Neural progenitor cell (in vitro differentiated cells): ENCODE measurements around the gene PTPRJ. TPM values are rescaled to one million over a fixed set of nuclear protein-coding genes. Genes with fewer than 3 reads are reported as not detected.
A peak's percentile ranks its signal among the peaks of the same experiment; 100 is the strongest.

ENCODE experiments used
- DNase-seq: peaks from one replicate; pipeline ENCODE4 v3.0.0-alpha.2; 2016; ENCODE audit warnings: low spot score
- H2AFZ ChIP-seq: fragments of 200-600 bp; sonication (generic); replicated peaks from 2 replicates; pipeline ENCODE4 v1.6.1; 2016; ENCODE audit warnings: antibody characterized with exemption
- H3F3A ChIP-seq: fragments of 200-600 bp; sonication (generic); 2 replicates; pipeline ENCODE4 v1.6.1; 2016; ENCODE audit warnings: antibody characterized with exemption, low read depth
- H3K27ac ChIP-seq: fragments of 200-600 bp; sonication (generic); 2 replicates; pipeline ENCODE4 v1.5.1; 2016; ENCODE audit warnings: mild to moderate bottlenecking
- H3K27me3 ChIP-seq: fragments of 200-600 bp; sonication (generic); 2 replicates; pipeline ENCODE4 v1.6.1; 2016; ENCODE audit warnings: mild to moderate bottlenecking, moderate library complexity
- H3K36me3 ChIP-seq: fragments of 200-600 bp; sonication (generic); 2 replicates; pipeline ENCODE4 v1.5.1; 2016
- H3K4me1 ChIP-seq: fragments of 200-600 bp; sonication (generic); 2 replicates; pipeline ENCODE4 v1.6.1; 2016; ENCODE audit warnings: mixed run types
- H3K4me2 ChIP-seq: fragments of 200-600 bp; sonication (generic); 2 replicates; pipeline ENCODE4 v1.6.1; 2016
- H3K4me3 ChIP-seq: fragments of 200-600 bp; sonication (generic); 2 replicates; pipeline ENCODE4 v1.5.1; 2016
- H3K79me2 ChIP-seq: fragments of 200-600 bp; sonication (generic); 2 replicates; pipeline ENCODE4 v1.6.1; 2016; ENCODE audit warnings: low read depth
- H3K9ac ChIP-seq: fragments of 200-600 bp; sonication (generic); 2 replicates; pipeline ENCODE4 v1.6.1; 2016
- H3K9me3 ChIP-seq: fragments of 200-600 bp; sonication (generic); 2 replicates; pipeline ENCODE4 v1.5.1; 2016; ENCODE audit warnings: low read depth
- H4K20me1 ChIP-seq: fragments of 200-600 bp; sonication (generic); 2 replicates; pipeline ENCODE4 v1.6.1; 2016; ENCODE audit warnings: low read depth
- H3K27ac Mint-ChIP-seq: 3 replicates; pipeline ENCODE4 v1.8.0; 2021; ENCODE audit warnings: mixed read lengths
- H3K27me3 Mint-ChIP-seq: 2 replicates; pipeline ENCODE4 v1.8.0; 2022; ENCODE audit warnings: low read depth, mild to moderate bottlenecking, inconsistent platforms, moderate library complexity, mixed read lengths; ENCODE audit not compliant: insufficient read depth
- H3K36me3 Mint-ChIP-seq: 3 replicates; pipeline ENCODE4 v1.8.0; 2021; ENCODE audit warnings: mixed read lengths
- H3K4me1 Mint-ChIP-seq: 3 replicates; pipeline ENCODE4 v1.8.0; 2021; ENCODE audit warnings: mixed read lengths
- H3K4me3 Mint-ChIP-seq: 3 replicates; pipeline ENCODE4 v1.8.0; 2021; ENCODE audit warnings: mild to moderate bottlenecking, moderate library complexity, mixed read lengths
- H3K9me3 Mint-ChIP-seq: 3 replicates; pipeline ENCODE4 v1.8.0; 2020; ENCODE audit warnings: mixed read lengths
- CTCF ChIP-seq: fragments of 200-600 bp; sonication (generic); IDR thresholded peaks from 2 replicates; pipeline ENCODE4 v1.5.1; 2017; ENCODE audit warnings: antibody characterized with exemption, mild to moderate bottlenecking
- EZH2 ChIP-seq: fragments of 200-600 bp; sonication (generic); IDR thresholded peaks from 2 replicates; pipeline ENCODE4 v1.6.1; 2017; ENCODE audit warnings: antibody characterized with exemption, mild to moderate bottlenecking, moderate library complexity
- EZH2phosphoT487 ChIP-seq: fragments of 200-600 bp; sonication (generic); IDR thresholded peaks from 2 replicates; pipeline ENCODE4 v1.6.1; 2017; ENCODE audit warnings: antibody characterized with exemption
- total RNA-seq: library from RNA; depleted of rRNA; stranded (reverse); fragments of >200 nt; gene quantifications from 2 replicates; pipeline ENCODE4 v1.2.3, GENCODE V29; 2015; ENCODE audit warnings: low replicate concordance

Gene PTPRJ
- total RNA-seq, 1 donor from 2014 or later, result 28.0 TPM

- Mint-ChIP-seq H3K4me1 (peaks cover 37% of the 10 kb centered on the region), H3K27me3 (peaks cover 6% of the 10 kb centered on the region), H3K36me3 (no peaks in the 10 kb centered on the region), H3K27ac (peak overlapping the region; percentile 63), H3K4me3 (no peak overlapping the region), H3K9me3 (no peaks in the 10 kb centered on the region)
- no peaks in the 10 kb centered on the region for H3K27me3 ChIP-seq
- no peak for TF ChIP-seq EZH2phosphoT487
- no peak for TF ChIP-seq EZH2
- H4K20me1 ChIP-seq, result no peaks in the 10 kb centered on the region
- no peaks in the 10 kb centered on the region for H3K36me3 ChIP-seq
- no peaks in the 10 kb centered on the region for H3K9me3 ChIP-seq
- H3K4me3 ChIP-seq, result no peak overlapping the region
- H3K79me2 ChIP-seq, result no peaks in the 10 kb centered on the region
- H3F3A ChIP-seq, result peaks cover 37% of the 10 kb centered on the region
- H3K4me2 ChIP-seq, result no peak overlapping the region
- DNase-seq, result no peak
- H2AFZ ChIP-seq, result no peak overlapping the region
- H3K27ac ChIP-seq, result no peak overlapping the region
- no peak overlapping the region for H3K9ac ChIP-seq
- peaks cover 13% of the 10 kb centered on the region for H3K4me1 ChIP-seq
Observed at GRCh38 chr11:47940904-47941649, 39.3 kb upstream of the PTPRJ start.

GRCh38 chr11:47941907-47942558 is 38.3 kb upstream of the PTPRJ start:
- DNase-seq, result peak; percentile 29
- no peak overlapping the region for H2AFZ ChIP-seq

DNA sequence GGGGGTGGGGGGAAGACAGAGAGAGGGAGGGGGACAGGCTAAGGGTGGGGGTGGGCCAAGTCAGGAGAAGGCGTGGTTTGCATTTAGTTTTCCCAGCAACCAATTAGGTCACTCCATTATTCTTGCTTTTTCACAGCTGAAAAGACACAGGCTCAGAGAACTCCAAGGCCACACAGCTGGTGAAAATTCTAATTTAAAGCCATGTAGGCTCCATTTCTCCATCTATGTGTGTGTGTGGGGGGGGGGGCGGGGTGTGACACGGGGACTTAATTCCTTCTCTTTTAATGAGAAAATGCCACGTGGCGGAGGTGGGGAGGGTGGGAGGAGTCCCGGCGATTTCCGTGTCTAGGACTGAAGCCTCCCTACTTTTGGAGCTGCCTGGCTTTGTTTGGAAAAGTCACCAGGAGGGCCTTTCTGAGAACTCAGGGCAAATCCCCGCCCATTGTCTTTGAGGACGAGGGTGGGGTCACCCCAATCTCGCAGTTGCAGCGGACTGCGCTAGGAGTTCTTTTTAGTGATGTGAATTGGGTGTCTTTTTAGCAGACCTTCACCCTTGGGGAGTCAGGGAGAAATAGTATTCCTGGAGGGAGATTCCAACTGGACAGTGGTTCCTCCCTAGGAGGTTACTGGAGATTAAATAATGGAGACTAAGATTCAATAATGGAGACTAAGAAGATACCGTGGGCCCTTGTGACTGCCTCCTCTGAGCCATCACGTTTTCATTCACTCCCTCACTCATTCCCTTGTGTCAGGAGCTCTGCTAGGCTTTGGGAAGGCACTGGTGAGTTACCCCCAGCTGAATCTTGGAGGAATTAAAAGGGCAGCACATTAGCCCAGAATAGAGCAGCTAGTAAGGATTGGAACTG is 36.4 kb upstream of the PTPRJ start:
- Histone ChIP-seq H3K27me3 (no peaks in the 10 kb centered on the region), H4K20me1 (no peaks in the 10 kb centered on the region), H3K9ac (no peak overlapping the region), H3K9me3 (no peaks in the 10 kb centered on the region), H3K4me1 (peaks cover 22% of the 10 kb centered on the region), H3K79me2 (no peaks in the 10 kb centered on the region), H3K36me3 (no peaks in the 10 kb centered on the region), H3K4me3 (peak overlapping the region; percentile 24), H3K4me2 (peak overlapping the region; percentile 72), H3K27ac (peak overlapping the region; percentile 43), H3F3A (peaks cover 46% of the 10 kb centered on the region), H2AFZ (peak overlapping the region; percentile 55)
- Mint-ChIP-seq H3K4me1 (peaks cover 38% of the 10 kb centered on the region), H3K36me3 (no peaks in the 10 kb centered on the region), H3K27me3 (peaks cover 5% of the 10 kb centered on the region), H3K9me3 (no peaks in the 10 kb centered on the region), H3K27ac (no peak overlapping the region), H3K4me3 (peak overlapping the region; percentile 40)
- peak; percentile 85 for DNase-seq
- TF ChIP-seq CTCF (no peak), EZH2 (no peak)

More at GRCh38 chr11:47941907-47942558, 38.3 kb upstream of the PTPRJ start:
- Histone ChIP-seq H3K27me3 (no peaks in the 10 kb centered on the region), H3F3A (peaks cover 37% of the 10 kb centered on the region), H3K27ac (no peak overlapping the region), H3K4me2 (no peak overlapping the region), H3K36me3 (no peaks in the 10 kb centered on the region), H3K9me3 (no peaks in the 10 kb centered on the region), H3K4me3 (no peak overlapping the region), H4K20me1 (no peaks in the 10 kb centered on the region), H3K9ac (no peak overlapping the region), H3K79me2 (no peaks in the 10 kb centered on the region), H3K4me1 (peaks cover 13% of the 10 kb centered on the region)
- TF ChIP-seq EZH2phosphoT487 (no peak), EZH2 (no peak), CTCF (no peak)
- H3K4me3 Mint-ChIP-seq, result no peak overlapping the region
- peaks cover 37% of the 10 kb centered on the region for H3K4me1 Mint-ChIP-seq
- no peaks in the 10 kb centered on the region for H3K36me3 Mint-ChIP-seq
- H3K9me3 Mint-ChIP-seq, result no peaks in the 10 kb centered on the region
- H3K27me3 Mint-ChIP-seq, result peaks cover 6% of the 10 kb centered on the region
- peak overlapping the region; percentile 78 for H3K27ac Mint-ChIP-seq
